Measurements from ENCODE around the gene CHRND.
"Not testable (repeated sequence)": the region's sequence is repeated elsewhere in the genome, so short reads cannot be mapped to it uniquely, and the experiment has no call there.

CHRND gene

GRCh38 chr2:232523402-232523681 lies 2.6 kb upstream of the CHRND start:
- peaks cover 15% of the 10 kb centered on the region for H3K4me1 ChIP-seq (ENCODE audit: insufficient read depth, low read length)

GRCh38 chr2:232523682-232524597 lies 2.0 kb upstream of the CHRND start:
- Histone ChIP-seq H3K9me3 (ENCODE audit: control insufficient read depth, insufficient read depth, low read length) (no peaks in the 10 kb centered on the region), H3K4me1 (ENCODE audit: insufficient read depth, low read length) (peaks cover 12% of the 10 kb centered on the region), H3K36me3 (ENCODE audit: insufficient read depth, low read length) (no peaks in the 10 kb centered on the region), H3K9ac (ENCODE audit: low read depth, low read length) (peak overlapping the region; percentile 51)

More at GRCh38 chr2:232523402-232523681, 2.6 kb upstream of the CHRND start:
- H3K9me3 ChIP-seq (ENCODE audit: control insufficient read depth, insufficient read depth, low read length) = no peaks in the 10 kb centered on the region
- peak overlapping the region; percentile 51; the same call in 1 of the 2 replicates for H3K9ac ChIP-seq (ENCODE audit: low read depth, low read length)
- no peaks in the 10 kb centered on the region for H3K36me3 ChIP-seq (ENCODE audit: insufficient read depth, low read length)

GRCh38 chr2:232524771-232525170 lies 1.2 kb upstream of the CHRND start:
- Histone ChIP-seq H3K9me3 (ENCODE audit: control insufficient read depth, insufficient read depth, low read length) (no peaks in the 10 kb centered on the region), H3K4me1 (ENCODE audit: insufficient read depth, low read length) (peaks cover 3% of the 10 kb centered on the region), H3K36me3 (ENCODE audit: insufficient read depth, low read length) (no peaks in the 10 kb centered on the region), H3K9ac (ENCODE audit: low read depth, low read length) (no peak overlapping the region)

GRCh38 chr2:232525199-232525598 lies 761 bp upstream of the CHRND start:
- Histone ChIP-seq H3K36me3 (ENCODE audit: insufficient read depth, low read length) (no peaks in the 10 kb centered on the region), H3K9ac (ENCODE audit: low read depth, low read length) (no peak overlapping the region), H3K4me1 (ENCODE audit: insufficient read depth, low read length) (peaks cover 3% of the 10 kb centered on the region), H3K9me3 (ENCODE audit: control insufficient read depth, insufficient read depth, low read length) (no peaks in the 10 kb centered on the region)

- Histone ChIP-seq H3K9ac (ENCODE audit: low read depth, low read length) (no peak overlapping the region), H3K9me3 (ENCODE audit: control insufficient read depth, insufficient read depth, low read length) (no peaks in the 10 kb centered on the region), H3K36me3 (ENCODE audit: insufficient read depth, low read length) (no peaks in the 10 kb centered on the region), H3K4me1 (ENCODE audit: insufficient read depth, low read length) (peaks cover 3% of the 10 kb centered on the region)
Measured at GRCh38 chr2:232526372-232526941, 497 bp downstream of the CHRND start.

GRCh38 chr2:232527905-232528470 lies 2.0 kb downstream of the CHRND start:
- Histone ChIP-seq H3K4me1 (ENCODE audit: insufficient read depth, low read length) (peaks cover 3% of the 10 kb centered on the region), H3K9me3 (ENCODE audit: control insufficient read depth, insufficient read depth, low read length) (no peaks in the 10 kb centered on the region), H3K36me3 (ENCODE audit: insufficient read depth, low read length) (no peaks in the 10 kb centered on the region), H3K9ac (ENCODE audit: low read depth, low read length) (no peak overlapping the region)

- peaks cover 3% of the 10 kb centered on the region for H3K4me1 ChIP-seq (ENCODE audit: insufficient read depth, low read length)
- H3K9ac ChIP-seq (ENCODE audit: low read depth, low read length) = no peak overlapping the region
- H3K36me3 ChIP-seq (ENCODE audit: insufficient read depth, low read length) = no peaks in the 10 kb centered on the region
- no peaks in the 10 kb centered on the region for H3K9me3 ChIP-seq (ENCODE audit: control insufficient read depth, insufficient read depth, low read length)
Measured at GRCh38 chr2:232528746-232529460, 2.9 kb downstream of the CHRND start.

- Histone ChIP-seq H3K9me3 (ENCODE audit: control insufficient read depth, insufficient read depth, low read length) (no peaks in the 10 kb centered on the region), H3K36me3 (ENCODE audit: insufficient read depth, low read length) (no peaks in the 10 kb centered on the region), H3K9ac (ENCODE audit: low read depth, low read length) (no peak overlapping the region), H3K4me1 (ENCODE audit: insufficient read depth, low read length) (peaks cover 3% of the 10 kb centered on the region; the same call in 1 of the 2 replicates)
Measured at GRCh38 chr2:232529806-232530547, 4.0 kb downstream of the CHRND start.

- H3K9me3 ChIP-seq (ENCODE audit: control insufficient read depth, insufficient read depth, low read length) = no peaks in the 10 kb centered on the region
- H3K4me1 ChIP-seq (ENCODE audit: insufficient read depth, low read length) = peaks cover 3% of the 10 kb centered on the region; the same call in 1 of the 2 replicates
- no peaks in the 10 kb centered on the region for H3K36me3 ChIP-seq (ENCODE audit: insufficient read depth, low read length)
- no peak overlapping the region for H3K9ac ChIP-seq (ENCODE audit: low read depth, low read length)
Measured at GRCh38 chr2:232530626-232531260, 4.8 kb downstream of the CHRND start.

GRCh38 chr2:232532419-232532818 lies 6.5 kb downstream of the CHRND start:
- no peak overlapping the region for H3K9ac ChIP-seq (ENCODE audit: low read depth, low read length)
- no peaks in the 10 kb centered on the region; the same call in 1 of the 2 replicates for H3K4me1 ChIP-seq (ENCODE audit: insufficient read depth, low read length)
- no peaks in the 10 kb centered on the region for H3K9me3 ChIP-seq (ENCODE audit: control insufficient read depth, insufficient read depth, low read length)
- no peaks in the 10 kb centered on the region for H3K36me3 ChIP-seq (ENCODE audit: insufficient read depth, low read length)

- H3K4me1 ChIP-seq (ENCODE audit: insufficient read depth, low read length); H3K36me3 ChIP-seq (ENCODE audit: insufficient read depth, low read length); H3K9ac ChIP-seq (ENCODE audit: low read depth, low read length); H3K9me3 ChIP-seq (ENCODE audit: control insufficient read depth, insufficient read depth, low read length): not testable (repeated sequence)
Measured at GRCh38 chr2:232532821-232533220, 6.9 kb downstream of the CHRND start.

GRCh38 chr2:232533944-232534710 lies 8.2 kb downstream of the CHRND start:
- Histone ChIP-seq H3K9ac (ENCODE audit: low read depth, low read length) (no peak overlapping the region), H3K4me1 (ENCODE audit: insufficient read depth, low read length) (peaks cover 2% of the 10 kb centered on the region; the same call in 1 of the 2 replicates), H3K36me3 (ENCODE audit: insufficient read depth, low read length) (no peaks in the 10 kb centered on the region), H3K9me3 (ENCODE audit: control insufficient read depth, insufficient read depth, low read length) (no peaks in the 10 kb centered on the region)

All from ES-I3 (cell line).